ENCODE results near the gene NUDT14.

NUDT14 gene

DNA sequence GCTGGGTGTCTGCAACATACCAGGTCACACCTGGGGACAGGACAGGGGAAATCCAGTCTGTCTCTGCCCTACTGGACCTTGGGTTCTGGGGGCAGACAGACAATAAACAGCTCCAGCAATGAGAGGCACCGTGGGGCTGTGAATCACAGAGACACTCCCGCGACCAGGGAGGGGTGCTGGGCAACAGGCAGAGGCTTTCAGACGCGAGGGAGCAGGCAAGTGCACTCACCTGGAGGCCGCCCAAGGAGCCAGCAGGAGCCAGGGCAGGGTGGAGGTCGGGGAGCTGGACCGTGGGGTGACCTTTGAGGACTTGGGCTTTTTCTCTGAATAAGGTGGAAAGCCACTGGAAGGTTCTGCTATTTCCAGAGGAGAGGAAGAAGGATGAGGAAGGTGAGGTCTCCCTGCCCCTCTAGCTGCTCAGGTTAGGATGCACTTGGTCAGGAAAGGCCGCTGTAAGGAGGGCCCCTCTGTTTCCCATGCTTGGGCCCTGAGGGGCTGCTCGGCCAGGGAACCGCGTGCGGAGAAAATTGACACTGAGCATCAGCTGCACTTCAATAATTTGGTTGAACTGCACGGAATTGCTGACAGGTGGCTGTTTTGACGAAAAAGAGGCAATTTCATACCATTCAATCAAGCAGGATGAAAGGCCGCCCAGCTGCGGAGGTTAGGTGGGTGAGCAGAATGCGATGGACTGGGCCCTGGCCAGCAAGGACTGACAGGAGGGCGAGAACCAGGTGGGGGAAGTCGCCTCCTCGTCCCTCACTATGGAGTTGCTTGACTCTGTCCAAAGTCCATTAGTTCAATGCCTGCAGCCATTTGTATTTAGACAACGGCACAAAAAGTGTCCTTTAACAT lies 54.8 kb downstream of the NUDT14 start:
- H3K9ac ChIP-seq (ENCODE audit: low read depth, low read length, poor library complexity, severe bottlenecking) = no peak overlapping the region
- peaks cover 18% of the 10 kb centered on the region for H3K4me1 ChIP-seq (ENCODE audit: insufficient read depth, low read length, poor library complexity, severe bottlenecking)
- TF ChIP-seq CTCF (conservative IDR thresholded peaks at IDR 0.05; ENCODE audit: low read length) (no peak), EZH2phosphoT487 (IDR thresholded peaks at IDR 0.05; ENCODE audit: borderline replicate concordance) (no peak)
- no peaks in the 10 kb centered on the region for H3K36me3 ChIP-seq (ENCODE audit: insufficient read depth, low read length)
- H2AFZ ChIP-seq (ENCODE audit: low read length) = no peak overlapping the region
- H3F3A ChIP-seq (ENCODE audit: low read depth) = no peaks in the 10 kb centered on the region
- no peaks in the 10 kb centered on the region for H3K9me2 ChIP-seq (replicated peaks; ENCODE audit: low read depth, low read length)
- H3K27me3 ChIP-seq (ENCODE audit: insufficient read depth, low read length, poor library complexity, severe bottlenecking) = no peaks in the 10 kb centered on the region
- H3K4me2 ChIP-seq (ENCODE audit: low read depth, low read length, poor library complexity, severe bottlenecking) = no peak overlapping the region
- peaks cover 13% of the 10 kb centered on the region; the same call in 1 of the 2 replicates for H3K9me3 ChIP-seq (ENCODE audit: insufficient read depth, low read depth, low read length)
- no peaks in the 10 kb centered on the region for H3K79me2 ChIP-seq (ENCODE audit: insufficient read depth, low read length)
- no peaks in the 10 kb centered on the region for H4K20me1 ChIP-seq (ENCODE audit: insufficient read depth, low read length, poor library complexity, severe bottlenecking)
- H3K4me3 ChIP-seq (ENCODE audit: low read length, poor library complexity, severe bottlenecking) = no peak overlapping the region

DNA sequence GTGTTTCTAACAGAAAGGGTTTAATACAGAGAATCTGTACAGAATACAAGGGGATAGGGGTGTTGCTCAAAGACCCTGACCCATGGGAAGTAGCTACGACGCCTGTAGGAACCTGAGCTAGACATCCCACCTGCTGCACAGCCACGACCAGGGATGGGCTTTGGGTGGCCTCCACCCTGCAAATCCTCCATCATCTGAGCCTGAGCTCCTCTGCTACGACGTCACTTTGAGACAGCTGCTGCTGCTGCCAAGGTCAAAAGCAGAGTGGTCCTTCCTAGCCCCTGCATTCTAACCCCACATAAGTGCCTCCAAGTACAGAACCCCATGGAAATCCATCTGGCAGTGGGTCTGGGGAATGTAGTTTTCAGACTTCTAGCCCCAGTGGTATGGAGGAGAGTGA lies 56.3 kb downstream of the NUDT14 start:
- Histone ChIP-seq H3K4me2 (ENCODE audit: low read depth, low read length, poor library complexity, severe bottlenecking) (peak overlapping the region; percentile 88), H3K4me1 (ENCODE audit: insufficient read depth, low read length, poor library complexity, severe bottlenecking) (peaks cover 18% of the 10 kb centered on the region), H3K4me3 (ENCODE audit: low read length, poor library complexity, severe bottlenecking) (peak overlapping the region; percentile 72), H3K9me3 (ENCODE audit: insufficient read depth, low read depth, low read length) (peaks cover 13% of the 10 kb centered on the region; the same call in 1 of the 2 replicates), H3K9ac (ENCODE audit: low read depth, low read length, poor library complexity, severe bottlenecking) (peak overlapping the region; percentile 62), H3K36me3 (ENCODE audit: insufficient read depth, low read length) (no peaks in the 10 kb centered on the region), H3F3A (ENCODE audit: low read depth) (no peaks in the 10 kb centered on the region), H3K9me2 (replicated peaks; ENCODE audit: low read depth, low read length) (no peaks in the 10 kb centered on the region), H3K79me2 (ENCODE audit: insufficient read depth, low read length) (no peaks in the 10 kb centered on the region), H2AFZ (ENCODE audit: low read length) (peak overlapping the region; percentile 91), H4K20me1 (ENCODE audit: insufficient read depth, low read length, poor library complexity, severe bottlenecking) (no peaks in the 10 kb centered on the region), H3K27me3 (ENCODE audit: insufficient read depth, low read length, poor library complexity, severe bottlenecking) (no peaks in the 10 kb centered on the region)
- no peak for TF ChIP-seq EZH2phosphoT487 (IDR thresholded peaks at IDR 0.05; ENCODE audit: borderline replicate concordance)
- TF ChIP-seq CTCF (conservative IDR thresholded peaks at IDR 0.05; ENCODE audit: low read length) = no peak

DNA sequence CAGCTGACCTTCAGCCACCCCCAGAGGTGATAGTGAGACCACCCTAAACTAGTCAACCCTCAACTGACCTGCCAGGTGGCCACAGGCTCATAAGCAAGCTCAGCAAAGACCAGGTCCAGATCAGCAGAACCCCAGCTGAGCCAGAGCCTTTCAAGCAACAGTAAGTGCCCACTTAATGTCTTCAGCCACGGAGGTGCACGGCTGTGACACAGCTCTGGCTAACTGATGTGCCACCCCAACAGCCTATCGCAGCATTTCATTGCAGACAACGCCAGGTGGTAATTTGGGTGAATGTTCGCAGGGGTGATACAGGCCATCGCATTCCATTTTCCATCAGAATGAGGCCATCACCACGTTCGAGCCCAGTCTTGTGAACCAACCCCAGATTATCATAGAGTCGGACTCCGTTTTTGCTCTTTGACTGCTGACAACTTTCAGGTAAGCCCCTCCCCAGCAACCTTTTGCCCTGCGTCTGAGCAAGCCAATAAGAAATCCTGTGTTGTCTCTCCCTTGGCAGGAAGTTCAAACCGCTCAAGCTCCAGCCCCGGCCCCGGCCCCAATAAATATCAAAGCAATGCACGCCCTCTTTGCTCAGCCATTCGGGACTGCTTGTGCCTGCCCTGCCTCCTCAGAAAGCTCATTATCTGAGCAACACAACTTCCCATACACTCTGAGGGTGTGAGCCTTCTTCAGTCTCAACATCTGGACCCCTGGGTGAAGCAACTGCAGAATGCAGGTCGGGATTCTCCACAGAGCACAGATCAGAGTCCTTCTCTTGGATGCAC lies 56.9 kb downstream of the NUDT14 start:
- H3K9me3 ChIP-seq (ENCODE audit: insufficient read depth, low read depth, low read length) = peaks cover 13% of the 10 kb centered on the region; the same call in 1 of the 2 replicates
- H3K79me2 ChIP-seq (ENCODE audit: insufficient read depth, low read length) = no peaks in the 10 kb centered on the region
- no peak for TF ChIP-seq EZH2phosphoT487 (IDR thresholded peaks at IDR 0.05; ENCODE audit: borderline replicate concordance)
- TF ChIP-seq CTCF (conservative IDR thresholded peaks at IDR 0.05; ENCODE audit: low read length) = no peak
- H3K36me3 ChIP-seq (ENCODE audit: insufficient read depth, low read length) = no peaks in the 10 kb centered on the region
- H3K27me3 ChIP-seq (ENCODE audit: insufficient read depth, low read length, poor library complexity, severe bottlenecking) = no peaks in the 10 kb centered on the region
- H3F3A ChIP-seq (ENCODE audit: low read depth) = no peaks in the 10 kb centered on the region
- H3K4me2 ChIP-seq (ENCODE audit: low read depth, low read length, poor library complexity, severe bottlenecking) = peak overlapping the region; percentile 88
- H3K4me3 ChIP-seq (ENCODE audit: low read length, poor library complexity, severe bottlenecking) = peak overlapping the region; percentile 72
- peak overlapping the region; percentile 91 for H2AFZ ChIP-seq (ENCODE audit: low read length)
- H4K20me1 ChIP-seq (ENCODE audit: insufficient read depth, low read length, poor library complexity, severe bottlenecking) = no peaks in the 10 kb centered on the region
- peak overlapping the region; percentile 62 for H3K9ac ChIP-seq (ENCODE audit: low read depth, low read length, poor library complexity, severe bottlenecking)
- peaks cover 18% of the 10 kb centered on the region for H3K4me1 ChIP-seq (ENCODE audit: insufficient read depth, low read length, poor library complexity, severe bottlenecking)
- no peaks in the 10 kb centered on the region for H3K9me2 ChIP-seq (replicated peaks; ENCODE audit: low read depth, low read length)
